Activated T-cell treated with anti-CD3 and anti-CD28 coated beads, Interleukin-2, amount 50 U/mL, for 24 hours (primary cell): ENCODE results near the gene TSPAN32.
"Not testable (repeated sequence)": the region's sequence is repeated elsewhere in the genome, so short reads cannot be mapped to it uniquely, and the experiment has no call there.

ENCODE experiments used
- DNase-seq: peaks from one replicate; pipeline ENCODE4 v3.0.0-alpha.2; 2020
- H3K27ac Mint-ChIP-seq: 2 replicates; pipeline ENCODE4 v1.8.0; 2020; ENCODE audit warnings: mild to moderate bottlenecking, mixed read lengths
- H3K27me3 Mint-ChIP-seq: 2 replicates; pipeline ENCODE4 v1.8.0; 2020; ENCODE audit warnings: mixed read lengths
- H3K36me3 Mint-ChIP-seq: 2 replicates; pipeline ENCODE4 v1.8.0; 2020; ENCODE audit warnings: low read depth, mixed read lengths
- H3K4me1 Mint-ChIP-seq: 2 replicates; pipeline ENCODE4 v1.8.0; 2020; ENCODE audit warnings: low read depth, mixed read lengths
- H3K4me3 Mint-ChIP-seq: 2 replicates; pipeline ENCODE4 v1.8.0; 2020; ENCODE audit warnings: mild to moderate bottlenecking, moderate library complexity, mixed read lengths
- H3K9me3 Mint-ChIP-seq: 2 replicates; pipeline ENCODE4 v1.8.0; 2020; ENCODE audit warnings: mixed read lengths

TSPAN32 gene

DNA sequence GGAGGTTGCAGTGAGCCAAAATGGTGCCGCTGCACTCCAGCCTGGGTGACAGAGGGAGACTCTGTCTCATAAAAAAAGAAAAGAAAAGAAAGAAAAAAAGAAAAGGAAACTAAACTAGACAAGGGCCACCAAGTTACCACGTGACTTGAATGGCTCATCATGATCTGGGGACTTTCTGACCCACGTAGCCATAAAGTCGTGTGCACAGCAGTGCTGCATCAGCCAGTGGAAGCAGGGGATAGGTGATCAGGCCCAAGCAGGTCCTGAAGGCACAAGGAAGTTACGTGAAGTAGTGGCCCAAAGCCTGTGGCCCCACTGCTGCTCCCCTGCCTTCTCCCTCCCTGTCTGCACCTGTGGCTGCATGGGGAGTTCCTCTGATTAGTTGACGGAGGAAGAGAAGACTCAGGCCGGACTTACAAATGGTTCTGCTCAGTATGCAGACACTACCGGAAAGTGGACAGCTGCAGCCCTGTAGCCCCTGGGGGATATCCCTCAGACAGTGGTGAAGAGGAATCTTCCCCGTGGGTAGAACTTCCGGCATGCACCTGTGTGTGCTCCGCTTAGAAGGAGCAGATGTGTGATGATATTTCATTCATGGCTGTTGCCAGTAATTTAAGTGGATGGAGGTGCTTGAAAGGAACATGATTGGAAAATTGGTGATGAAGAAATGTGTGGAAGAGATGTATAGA, 57.1 kb downstream of the TSPAN32 start:
- Mint-ChIP-seq H3K27me3 (no peaks in the 10 kb centered on the region), H3K4me1 (no peaks in the 10 kb centered on the region), H3K9me3 (no peaks in the 10 kb centered on the region), H3K4me3 (no peak overlapping the region), H3K36me3 (no peaks in the 10 kb centered on the region), H3K27ac (no peak overlapping the region)
- DNase-seq = no peak

DNA sequence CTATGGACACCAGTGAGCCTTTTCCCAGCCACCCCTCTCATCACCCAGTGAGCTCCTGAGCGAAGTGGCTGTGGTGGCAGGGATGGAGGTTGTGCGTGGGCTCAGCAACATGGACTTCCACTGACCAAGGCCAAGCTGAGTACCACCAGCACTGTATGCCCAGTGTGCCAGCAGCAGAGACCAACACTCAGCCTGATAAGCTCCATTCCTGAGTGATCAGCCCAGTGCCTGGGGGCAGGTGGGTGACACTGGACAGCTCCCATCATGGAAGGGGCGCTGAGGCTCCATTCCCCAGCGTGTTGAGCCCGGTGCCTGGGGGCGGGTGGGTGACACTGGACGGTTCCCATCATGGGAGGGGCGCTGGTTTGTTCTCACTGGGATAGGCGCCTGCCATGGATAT, 57.7 kb downstream of the TSPAN32 start:
- no peak overlapping the region for H3K4me3 Mint-ChIP-seq
- no peaks in the 10 kb centered on the region for H3K4me1 Mint-ChIP-seq
- H3K9me3 Mint-ChIP-seq = no peaks in the 10 kb centered on the region
- H3K27ac Mint-ChIP-seq = no peak overlapping the region
- no peak for DNase-seq
- no peaks in the 10 kb centered on the region for H3K27me3 Mint-ChIP-seq
- no peaks in the 10 kb centered on the region for H3K36me3 Mint-ChIP-seq

DNA sequence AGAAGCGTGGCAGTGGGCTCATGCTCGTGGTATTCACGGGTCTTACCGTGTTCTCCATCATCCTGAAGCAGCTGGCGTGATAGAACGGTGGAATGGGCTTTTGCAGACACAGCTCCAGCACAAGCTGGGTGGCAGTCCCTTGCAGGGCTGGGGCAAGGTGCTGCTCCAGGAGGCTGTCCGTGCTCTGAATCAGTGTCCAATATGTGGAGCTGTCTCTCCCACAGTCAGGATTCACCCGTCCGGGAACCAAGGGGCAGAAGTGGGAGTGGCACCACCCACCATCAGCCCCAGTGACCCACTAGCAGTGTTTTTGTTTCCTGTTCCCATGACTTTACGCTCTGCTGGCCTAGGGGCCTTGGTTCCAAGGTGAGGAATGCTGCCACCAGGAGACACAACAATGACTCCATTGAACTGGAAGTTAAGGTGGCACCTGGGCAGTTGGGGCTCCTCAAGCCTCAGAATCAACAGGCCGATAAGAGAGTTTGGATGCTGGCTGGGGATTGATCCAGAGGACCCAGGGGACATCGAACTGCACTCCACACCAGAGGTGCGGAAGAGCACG, 58.3 kb downstream of the TSPAN32 start:
- no peak for DNase-seq
- Mint-ChIP-seq H3K27me3 (no peaks in the 10 kb centered on the region), H3K9me3 (no peaks in the 10 kb centered on the region), H3K4me1 (no peaks in the 10 kb centered on the region), H3K27ac (no peak overlapping the region), H3K36me3 (no peaks in the 10 kb centered on the region), H3K4me3 (no peak overlapping the region)

DNA sequence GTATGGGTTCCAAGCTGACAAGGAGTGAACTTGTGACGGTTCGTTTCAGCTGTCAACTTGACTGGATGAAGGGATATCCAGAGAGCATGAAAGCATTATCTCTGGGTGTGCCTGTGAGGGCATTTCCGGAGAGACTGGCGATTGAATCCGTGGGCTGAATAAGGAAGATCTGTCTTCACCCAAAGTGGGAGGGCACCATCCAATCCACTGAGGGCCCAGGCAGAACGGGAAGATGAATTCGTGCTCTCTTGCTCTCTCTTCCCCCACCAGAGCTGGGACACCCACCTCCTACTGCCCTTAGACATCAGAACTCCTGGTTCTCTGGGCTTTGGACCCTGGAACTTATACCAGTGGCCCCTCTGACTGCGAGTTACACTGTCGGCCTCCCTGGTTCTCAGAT, 59.8 kb downstream of the TSPAN32 start:
- no peaks in the 10 kb centered on the region for H3K27me3 Mint-ChIP-seq
- no peaks in the 10 kb centered on the region for H3K4me1 Mint-ChIP-seq
- no peak for DNase-seq
- no peaks in the 10 kb centered on the region for H3K36me3 Mint-ChIP-seq
- no peak overlapping the region for H3K4me3 Mint-ChIP-seq
- no peak overlapping the region for H3K27ac Mint-ChIP-seq
- no peaks in the 10 kb centered on the region for H3K9me3 Mint-ChIP-seq

DNA sequence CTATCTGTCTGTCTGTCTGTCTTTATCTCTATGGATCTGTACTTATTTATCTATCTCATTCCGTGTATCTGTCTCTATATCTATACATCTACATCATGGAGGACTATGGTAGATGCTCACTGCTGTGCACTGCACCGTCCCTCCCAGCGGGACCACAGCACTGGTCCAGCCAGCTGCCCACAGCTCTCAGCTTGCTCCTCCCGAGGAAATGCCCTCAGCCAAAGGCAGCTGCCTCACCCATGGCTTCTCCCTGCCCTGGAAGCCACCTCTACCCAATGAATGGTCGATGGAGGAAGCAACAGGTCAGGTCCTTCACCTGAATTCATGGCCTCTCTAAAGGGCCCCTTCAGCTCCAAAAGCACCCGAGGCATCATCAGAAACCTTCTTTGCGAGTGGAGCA, 60.6 kb downstream of the TSPAN32 start:
- DNase-seq = no peak
- H3K27ac Mint-ChIP-seq = no peak overlapping the region
- H3K9me3 Mint-ChIP-seq = no peaks in the 10 kb centered on the region
- no peak overlapping the region for H3K4me3 Mint-ChIP-seq
- no peaks in the 10 kb centered on the region for H3K27me3 Mint-ChIP-seq
- H3K36me3 Mint-ChIP-seq = no peaks in the 10 kb centered on the region
- no peaks in the 10 kb centered on the region for H3K4me1 Mint-ChIP-seq

DNA sequence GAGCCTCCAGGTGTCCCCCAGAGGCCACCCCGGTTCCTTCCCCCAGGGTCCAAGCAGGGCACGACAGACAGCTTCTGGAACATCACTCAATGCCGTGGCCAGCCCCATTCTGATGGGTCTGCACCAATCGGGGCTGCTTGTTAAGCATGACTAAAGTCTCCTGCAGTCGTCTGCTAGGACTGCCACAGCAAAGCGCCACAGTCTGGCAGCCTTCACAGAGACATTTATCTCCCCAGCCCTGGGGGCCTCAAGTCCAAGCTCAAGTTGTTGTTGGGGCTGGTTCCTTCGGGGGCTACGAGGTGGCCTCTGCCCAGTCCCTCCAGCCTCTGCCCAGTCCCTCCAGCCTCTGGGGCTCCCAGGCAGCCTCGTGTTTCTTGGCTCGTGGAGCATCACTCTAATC, 61.3 kb downstream of the TSPAN32 start:
- no peak for DNase-seq
- Mint-ChIP-seq H3K27me3 (no peaks in the 10 kb centered on the region), H3K27ac (no peak overlapping the region), H3K9me3 (no peaks in the 10 kb centered on the region), H3K36me3 (no peaks in the 10 kb centered on the region), H3K4me1 (no peaks in the 10 kb centered on the region), H3K4me3 (no peak overlapping the region)

DNA sequence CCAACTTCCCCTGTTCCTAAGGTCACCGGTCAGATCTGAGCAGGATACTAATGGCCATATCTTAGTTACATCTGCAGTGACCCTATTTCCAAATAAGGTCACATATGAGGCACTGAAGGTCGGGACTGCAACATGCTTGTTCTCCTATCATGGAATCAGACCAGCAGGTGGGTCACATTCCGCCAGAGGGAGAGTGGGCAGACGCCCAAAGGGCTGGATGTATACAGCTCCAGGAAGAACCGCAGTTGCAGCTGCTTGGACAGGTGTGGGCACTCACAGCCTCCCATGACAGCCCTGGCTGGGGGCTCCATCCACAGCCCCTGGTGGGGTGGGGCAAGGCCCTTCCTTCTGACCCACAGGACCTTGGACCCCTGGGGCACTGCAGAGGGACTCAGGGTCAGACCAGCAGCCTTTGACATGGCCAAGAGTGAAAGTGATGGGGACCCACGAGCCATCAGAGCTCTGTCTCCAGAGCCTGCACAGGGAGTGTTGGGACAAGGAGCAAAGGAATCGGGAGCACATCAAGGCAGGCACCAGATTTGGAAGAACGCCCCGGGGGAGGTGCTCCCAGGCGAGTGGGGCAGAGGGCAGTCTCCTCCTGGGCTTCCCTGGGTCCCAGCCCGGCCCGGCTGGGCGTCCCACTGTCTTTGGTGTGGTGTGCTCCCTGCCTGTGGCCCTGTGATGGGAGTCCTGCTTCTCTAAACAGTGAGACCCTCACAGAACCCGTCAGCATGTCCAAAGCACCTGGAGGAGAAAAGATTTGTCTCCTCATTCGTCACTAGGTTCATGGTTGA, 62.0 kb downstream of the TSPAN32 start:
- Mint-ChIP-seq H3K4me3 (no peak overlapping the region), H3K9me3 (no peaks in the 10 kb centered on the region), H3K4me1 (no peaks in the 10 kb centered on the region), H3K27ac (no peak overlapping the region), H3K36me3 (no peaks in the 10 kb centered on the region), H3K27me3 (no peaks in the 10 kb centered on the region)
- DNase-seq = no peak

DNA sequence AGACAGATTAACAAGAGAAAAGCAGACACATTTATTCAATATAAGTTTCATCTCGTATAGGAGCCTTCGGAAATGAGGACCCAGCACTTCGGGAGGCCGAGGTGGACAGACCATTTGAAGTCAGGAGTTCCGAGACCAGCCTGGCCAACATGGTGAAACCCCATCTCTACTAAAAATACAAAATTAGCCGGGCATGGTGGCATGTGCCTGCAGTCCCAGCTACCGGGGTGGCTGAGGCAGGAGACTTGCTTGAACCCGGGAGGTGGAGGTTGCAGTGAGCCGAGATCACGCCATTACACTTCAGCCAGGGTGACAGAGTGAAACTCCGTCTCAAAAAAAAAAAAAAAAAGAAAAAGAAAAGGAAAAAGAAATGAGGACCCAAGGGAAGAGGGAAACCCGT, 62.6 kb downstream of the TSPAN32 start:
- not testable (repeated sequence) for H3K4me3 Mint-ChIP-seq, H3K4me1 Mint-ChIP-seq

DNA sequence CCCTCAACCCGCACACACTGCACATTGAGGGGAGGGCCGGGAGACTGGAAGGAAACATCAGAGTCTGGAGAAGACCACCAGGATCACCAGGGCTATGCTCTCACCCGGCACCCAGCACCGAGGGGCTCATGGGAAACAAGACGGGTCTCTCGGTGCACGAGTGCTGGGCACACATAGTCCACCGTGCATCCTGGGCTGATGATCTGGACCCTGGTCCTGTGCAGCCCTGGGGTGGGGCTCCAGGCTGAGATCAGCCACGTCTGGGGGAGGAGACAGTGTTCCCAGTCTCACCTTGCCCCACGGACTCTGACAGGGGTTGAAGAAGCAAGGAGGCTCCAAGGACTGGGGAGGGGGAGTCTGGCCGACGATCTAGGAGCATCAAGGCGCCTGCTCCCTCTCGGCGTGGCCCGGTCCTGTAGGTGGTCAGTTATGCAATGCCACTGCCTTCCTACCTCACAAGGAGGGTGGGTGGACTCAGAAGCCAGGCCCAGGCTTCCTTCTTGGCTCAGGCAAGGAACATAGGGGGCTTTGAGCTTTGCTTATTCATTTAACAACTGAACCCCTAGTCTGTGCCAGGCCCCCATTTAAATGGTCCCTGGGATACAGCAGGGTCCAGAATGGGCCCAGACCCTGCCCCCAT, 63.9 kb downstream of the TSPAN32 start:
- no peaks in the 10 kb centered on the region for H3K9me3 Mint-ChIP-seq
- no peaks in the 10 kb centered on the region for H3K27me3 Mint-ChIP-seq
- H3K27ac Mint-ChIP-seq = no peak overlapping the region
- DNase-seq = no peak
- H3K4me1 Mint-ChIP-seq = no peaks in the 10 kb centered on the region
- no peak overlapping the region for H3K4me3 Mint-ChIP-seq
- no peaks in the 10 kb centered on the region for H3K36me3 Mint-ChIP-seq

More for the DNA sequence above, 62.6 kb downstream of the TSPAN32 start:
- H3K27ac Mint-ChIP-seq, DNase-seq, H3K36me3 Mint-ChIP-seq, H3K9me3 Mint-ChIP-seq, H3K27me3 Mint-ChIP-seq: not testable (repeated sequence)

DNA sequence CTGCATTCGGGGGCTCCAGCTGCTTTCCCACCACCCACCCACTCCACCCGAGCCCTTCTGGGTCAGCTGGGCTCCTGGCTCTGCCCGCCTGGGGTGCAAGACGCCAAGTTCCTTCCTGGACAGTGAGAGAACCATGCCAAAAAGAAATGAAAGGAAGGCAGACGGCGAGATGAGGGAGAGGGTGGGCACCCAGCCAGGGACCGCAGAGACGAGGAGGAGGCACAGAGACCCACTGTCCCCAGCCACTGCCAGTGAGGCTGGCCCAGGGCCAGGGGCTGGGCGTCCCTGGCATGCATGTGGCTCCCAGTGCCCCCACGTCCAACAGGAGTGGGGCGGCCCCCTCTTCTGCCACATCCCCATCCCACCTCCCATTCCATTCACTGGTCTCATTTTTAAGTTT, 64.5 kb downstream of the TSPAN32 start:
- H3K36me3 Mint-ChIP-seq = no peaks in the 10 kb centered on the region
- no peaks in the 10 kb centered on the region for H3K4me1 Mint-ChIP-seq
- no peak for DNase-seq
- H3K27ac Mint-ChIP-seq = no peak overlapping the region
- H3K4me3 Mint-ChIP-seq = no peak overlapping the region
- no peaks in the 10 kb centered on the region for H3K9me3 Mint-ChIP-seq
- no peaks in the 10 kb centered on the region for H3K27me3 Mint-ChIP-seq

DNA sequence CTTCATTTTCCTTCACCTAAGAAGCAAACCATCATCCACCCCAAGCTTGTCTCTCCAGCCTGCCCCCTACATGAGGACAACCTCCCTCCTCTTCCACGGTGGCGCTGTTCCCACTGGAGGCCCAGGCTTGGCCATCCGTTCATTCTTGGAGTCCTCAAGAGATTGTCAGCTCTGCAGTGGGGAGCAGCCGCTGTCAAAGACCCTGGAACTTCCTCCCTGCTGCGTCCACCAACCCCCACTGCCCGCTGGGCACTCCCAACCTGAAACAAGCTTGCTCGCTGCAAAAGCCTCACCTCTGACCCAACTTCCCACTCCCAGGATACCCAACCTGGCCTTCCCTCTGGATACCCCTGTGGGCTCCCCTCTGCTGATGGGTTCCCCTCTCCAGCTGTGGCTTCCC, 64.9 kb downstream of the TSPAN32 start:
- H3K9me3 Mint-ChIP-seq = no peaks in the 10 kb centered on the region
- H3K27me3 Mint-ChIP-seq = no peaks in the 10 kb centered on the region
- DNase-seq = no peak
- H3K36me3 Mint-ChIP-seq = no peaks in the 10 kb centered on the region
- no peaks in the 10 kb centered on the region for H3K4me1 Mint-ChIP-seq
- no peak overlapping the region for H3K4me3 Mint-ChIP-seq
- H3K27ac Mint-ChIP-seq = no peak overlapping the region

DNA sequence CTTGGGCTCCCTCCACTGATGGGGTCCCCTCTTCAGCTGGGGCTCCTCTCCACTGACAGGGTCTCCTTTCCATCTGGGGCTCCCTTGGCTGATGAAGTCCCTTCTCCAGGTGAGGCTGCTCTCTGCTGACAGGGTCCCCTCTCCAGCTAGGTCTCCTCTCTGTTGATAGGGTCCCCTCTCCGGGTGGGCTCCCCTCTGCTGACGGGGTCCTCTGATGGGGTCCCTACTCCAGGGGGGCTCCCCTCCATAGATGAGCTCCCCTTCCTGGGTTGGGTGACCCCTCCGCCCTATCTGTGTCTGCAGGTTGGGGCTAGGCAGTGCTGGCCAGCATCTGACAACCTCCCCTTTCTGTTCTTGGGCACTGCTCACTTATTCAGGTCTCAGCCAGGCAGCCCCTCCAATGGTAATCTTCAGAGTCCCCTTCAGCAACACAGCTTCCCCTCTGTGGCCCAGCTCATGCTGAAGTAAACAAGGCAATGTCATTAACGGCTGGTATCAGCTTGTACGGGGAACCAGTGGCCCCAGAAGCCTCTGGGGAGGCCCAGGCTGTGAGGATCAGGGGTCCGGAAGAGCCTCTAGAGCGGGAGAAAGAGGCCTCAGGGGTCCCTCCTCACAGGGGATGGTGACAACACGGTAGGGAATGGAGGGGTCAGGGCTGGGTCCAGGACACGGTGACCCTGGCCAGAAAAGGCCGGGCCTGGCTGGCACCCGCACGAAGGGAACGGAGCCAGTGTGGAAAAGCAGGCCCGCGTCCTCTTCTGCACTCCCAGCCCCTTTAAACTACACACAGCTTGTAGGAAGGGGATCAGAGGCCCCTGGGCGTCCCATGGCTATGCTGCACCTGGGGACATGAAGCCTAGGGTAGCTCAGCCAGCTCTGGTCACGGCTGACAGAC, 65.7 kb downstream of the TSPAN32 start:
- Mint-ChIP-seq H3K27ac (no peak overlapping the region), H3K36me3 (no peaks in the 10 kb centered on the region), H3K27me3 (no peaks in the 10 kb centered on the region), H3K4me3 (no peak overlapping the region), H3K9me3 (no peaks in the 10 kb centered on the region), H3K4me1 (no peaks in the 10 kb centered on the region)
- DNase-seq = no peak
